ENCODE measurements around the gene SNX8.

SNX8 gene

GRCh38 chr7:2259480-2259879 is 54.8 kb downstream of the SNX8 start:
- DNase-seq, result no peak

DNA sequence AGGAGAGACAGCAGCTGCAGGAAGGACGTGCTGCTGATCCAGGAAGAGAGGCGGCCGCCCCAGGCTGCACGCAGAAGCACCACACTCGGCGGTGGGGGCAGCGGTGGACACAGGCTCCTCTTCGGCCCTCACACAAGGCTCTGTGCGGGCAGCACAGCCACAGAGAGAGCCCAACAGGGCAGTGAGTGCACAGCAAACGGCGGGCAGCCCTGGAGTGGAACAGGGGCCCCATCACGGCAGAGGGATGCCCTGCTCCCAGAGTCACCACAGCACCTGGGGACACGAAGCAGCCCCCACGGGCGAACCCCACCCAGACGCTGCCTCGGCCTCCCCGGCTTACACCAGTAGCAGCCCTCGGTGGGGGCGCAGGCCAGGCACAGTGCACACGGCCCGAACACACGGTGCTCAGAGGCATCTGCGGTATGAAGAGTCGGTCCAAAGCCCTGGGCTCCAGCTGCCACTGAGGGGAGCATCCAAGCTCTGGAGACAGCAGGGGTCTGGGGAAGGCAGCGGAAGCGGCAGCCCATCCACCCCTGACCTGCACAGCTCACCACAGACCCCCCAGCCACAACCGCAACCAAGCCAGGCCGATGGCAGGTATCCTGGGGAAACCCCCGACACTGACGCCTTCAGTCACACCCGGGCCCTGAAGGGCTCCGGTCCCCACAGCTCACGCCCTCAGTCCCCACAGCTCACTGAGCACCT is 55.4 kb downstream of the SNX8 start:
- DNase-seq, result no peak

DNA sequence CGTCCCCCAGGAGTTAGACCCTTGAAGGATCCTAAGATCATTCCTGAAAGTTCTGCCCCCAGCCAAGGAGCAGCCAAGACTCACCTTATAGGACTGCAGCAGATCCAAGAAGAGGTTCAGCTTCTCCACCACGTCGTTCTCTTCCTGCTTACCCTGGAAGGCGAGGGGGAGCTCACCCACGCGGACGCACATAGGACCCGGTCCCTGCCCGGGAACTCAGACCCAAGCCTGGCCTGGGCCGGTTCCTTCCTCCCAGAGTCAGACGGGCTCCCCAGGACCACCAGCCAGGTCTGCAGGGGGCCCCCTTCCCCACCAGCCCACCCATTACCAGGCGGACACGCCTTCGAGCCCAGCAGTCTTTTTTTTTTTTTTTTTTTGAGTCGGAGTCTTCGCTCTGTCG is 56.6 kb downstream of the SNX8 start:
- DNase-seq, result no peak

GRCh38 chr7:2257046-2257551 is 57.1 kb downstream of the SNX8 start:
- no peak for DNase-seq

DNA sequence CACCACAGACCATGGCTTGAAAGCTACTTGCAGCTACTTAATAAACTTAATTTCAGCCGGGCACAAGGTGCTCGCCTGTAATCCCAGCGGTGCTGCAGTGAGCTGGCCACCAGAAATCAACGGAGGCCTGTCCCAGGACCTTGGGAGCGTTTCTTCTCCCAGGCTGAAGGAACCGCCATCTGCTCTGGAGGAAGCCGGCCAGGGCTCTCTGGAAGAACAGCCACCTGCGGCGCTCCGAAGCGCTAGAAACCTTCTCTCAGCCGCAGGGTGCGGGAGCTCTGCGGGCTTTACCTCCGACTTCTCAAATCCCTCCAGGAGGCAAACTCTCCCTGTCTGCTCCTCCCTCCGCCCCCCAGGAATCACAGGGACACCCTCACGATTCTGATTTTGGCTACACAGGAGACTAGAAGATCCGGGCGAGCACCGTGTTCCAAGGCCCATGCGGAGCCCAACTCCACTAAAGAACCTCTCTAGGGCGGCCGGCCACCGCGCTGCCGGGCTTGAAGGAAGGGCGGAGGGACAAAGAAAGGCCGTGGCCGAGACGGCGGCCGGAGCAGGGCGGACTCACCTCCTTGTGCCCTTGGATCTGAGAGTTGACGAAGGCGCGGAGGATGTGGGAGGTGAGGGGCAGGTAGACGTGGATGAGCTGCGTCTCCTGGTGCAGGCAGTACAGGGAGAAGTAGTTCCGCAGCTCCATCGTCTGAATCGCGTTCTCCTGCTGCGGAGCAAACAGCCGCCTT is 57.8 kb downstream of the SNX8 start:
- no peak for DNase-seq

- no peak for DNase-seq
Measured at GRCh38 chr7:2255145-2256139, 58.8 kb downstream of the SNX8 start.

DNA sequence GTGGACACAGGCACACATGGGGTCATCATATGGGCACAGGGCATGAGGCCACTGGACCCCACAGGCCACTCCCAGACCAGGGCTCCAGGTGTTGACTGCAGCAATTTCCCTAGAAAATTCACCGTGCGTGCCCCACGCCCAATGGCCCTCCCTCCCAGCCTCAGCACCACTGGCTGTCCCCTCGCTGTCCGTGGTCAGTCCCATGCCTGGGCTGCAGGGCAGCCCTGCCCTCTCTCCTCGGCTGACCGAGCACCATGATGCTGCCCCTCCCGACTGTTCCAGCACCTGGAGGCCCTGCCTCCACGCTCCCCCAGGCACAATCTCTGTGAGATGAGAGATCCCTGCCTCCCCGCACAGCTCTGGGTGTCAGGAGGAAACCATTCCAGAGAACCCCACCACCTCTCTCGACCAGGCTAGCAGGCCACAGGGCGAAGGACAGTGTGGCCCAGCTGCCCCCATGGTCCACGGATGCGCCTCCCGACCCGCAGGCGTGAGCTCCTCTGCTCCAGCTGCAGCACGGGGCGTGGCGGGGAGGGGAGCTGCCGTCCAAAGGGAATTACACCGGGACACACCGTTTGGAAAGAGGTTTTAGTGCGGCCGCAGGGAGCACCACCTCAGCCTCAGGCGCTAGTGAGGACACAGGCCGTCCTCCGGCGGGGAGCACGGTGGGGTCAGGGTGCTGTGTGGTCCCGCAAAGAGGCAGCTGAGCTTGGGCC is 59.7 kb downstream of the SNX8 start:
- DNase-seq, result no peak

DNA sequence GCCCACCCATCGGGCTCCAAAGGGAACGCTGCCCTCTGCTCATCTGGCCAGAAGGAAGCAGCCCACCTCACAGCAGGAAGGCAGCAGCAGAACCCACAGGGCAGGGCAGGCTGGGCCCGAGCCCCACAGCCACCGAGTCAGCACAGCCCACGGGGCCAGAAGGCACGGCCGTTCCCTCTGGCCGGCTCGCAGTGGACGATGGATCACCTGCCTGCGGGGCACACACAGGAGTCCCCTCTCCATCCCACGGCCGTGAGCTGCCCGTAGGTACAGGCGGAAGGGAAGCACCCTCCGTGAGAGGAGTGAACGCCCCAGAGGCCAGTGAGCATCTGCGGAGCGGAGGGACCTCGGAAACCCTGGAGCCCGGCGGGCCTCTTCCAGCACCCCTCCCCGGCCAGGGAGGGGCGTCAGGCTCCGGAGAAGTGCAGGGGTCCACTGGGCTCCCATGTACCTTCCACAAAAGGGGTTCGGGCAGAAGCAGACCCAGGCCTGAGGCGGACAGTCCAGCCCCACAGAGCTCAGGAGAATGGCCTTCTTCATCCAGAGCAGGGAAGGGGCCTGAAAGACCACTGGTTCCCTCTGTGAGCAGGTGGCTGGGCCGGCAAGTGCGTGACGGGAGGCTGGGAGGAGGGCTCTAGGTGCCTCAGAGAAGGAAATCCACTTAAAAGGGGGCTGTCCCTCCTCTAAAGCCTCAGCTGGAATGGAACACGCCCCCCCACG is 60.6 kb downstream of the SNX8 start:
- DNase-seq, result no peak

DNA sequence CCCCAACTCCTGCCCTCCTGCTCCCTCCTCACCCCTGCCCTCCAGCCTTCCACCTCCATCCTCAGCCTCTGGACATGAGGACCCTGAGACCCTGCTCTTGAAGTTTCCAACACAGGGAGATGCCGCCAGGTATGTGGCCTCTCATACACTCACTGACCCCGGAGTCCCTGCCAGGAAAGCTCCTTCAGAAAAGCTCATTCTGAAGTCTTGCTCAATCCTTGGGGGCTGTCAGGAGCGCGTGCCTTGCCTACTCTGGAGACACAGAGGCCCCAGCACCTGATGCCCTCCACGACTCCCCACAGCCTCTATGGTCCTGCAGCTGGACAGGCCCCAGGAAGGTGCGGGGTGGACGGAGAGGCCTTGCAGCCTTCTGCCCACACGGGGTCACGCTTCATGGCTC is 61.2 kb downstream of the SNX8 start:
- no peak for DNase-seq

DNA sequence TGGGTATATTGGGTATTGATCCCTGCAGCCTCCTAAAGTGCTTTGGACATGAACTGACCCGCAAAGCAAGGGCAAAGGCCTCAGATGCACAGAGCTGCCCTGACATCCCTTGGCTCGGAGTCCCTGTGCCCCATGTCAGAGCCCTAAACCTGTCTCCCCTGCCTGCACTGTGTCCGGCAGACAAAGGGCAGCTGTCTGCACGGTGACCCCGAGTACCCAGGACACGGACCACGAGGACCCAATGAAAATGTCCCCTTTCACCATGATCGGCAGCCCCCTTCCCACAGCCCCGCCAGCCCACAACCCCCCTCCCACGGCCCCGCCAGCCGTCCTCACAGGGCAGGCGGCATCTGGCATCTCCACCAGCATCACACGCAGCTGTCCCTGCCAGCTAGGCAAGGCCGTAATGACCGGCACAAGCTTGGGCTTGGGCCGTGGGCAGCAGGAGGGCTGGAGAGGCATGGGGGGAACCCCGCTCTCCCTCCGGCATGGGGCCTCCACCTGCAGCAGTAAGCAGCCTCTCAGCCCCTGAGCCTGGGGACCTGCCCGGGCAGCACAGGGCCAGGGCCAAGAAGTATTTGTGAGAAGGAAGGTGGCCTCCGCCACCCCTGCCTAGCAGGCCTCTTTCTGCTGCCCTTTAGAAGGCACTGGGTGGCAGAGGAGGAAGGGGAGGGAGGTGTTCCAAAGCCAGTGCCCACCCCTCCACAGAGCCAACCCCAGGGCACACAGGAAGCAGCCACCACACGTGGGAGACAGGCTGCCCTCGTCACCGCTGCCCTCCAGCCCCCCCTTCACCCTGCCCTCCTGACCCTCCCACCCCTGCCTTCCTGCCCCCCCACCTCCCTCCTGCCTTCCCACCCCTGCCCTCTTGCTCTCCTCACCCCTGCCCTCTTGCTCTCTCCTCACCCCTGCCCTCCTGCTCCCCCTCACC is 62.1 kb downstream of the SNX8 start:
- DNase-seq, result no peak

DNA sequence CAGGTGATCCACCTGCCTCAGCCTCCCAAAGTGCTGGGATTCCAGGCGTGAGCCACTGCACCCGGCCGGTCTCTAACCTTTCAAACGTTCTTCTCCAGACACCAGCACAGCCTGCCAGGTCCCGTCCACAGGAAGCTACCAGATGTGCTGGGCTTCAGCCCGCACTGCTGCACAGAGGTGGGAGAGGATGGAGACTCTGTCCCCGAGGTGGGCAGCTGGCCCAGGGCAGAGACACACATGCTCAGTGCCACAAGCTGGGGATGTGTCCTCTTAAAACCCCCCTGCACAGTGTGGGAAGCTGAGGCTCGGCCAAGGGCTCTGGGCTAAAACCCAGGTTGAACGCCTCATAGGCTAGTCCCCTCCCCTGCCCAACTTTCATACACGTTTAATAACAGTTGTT is 62.9 kb downstream of the SNX8 start:
- no peak for DNase-seq

- no peak for DNase-seq
Measured at GRCh38 chr7:2249744-2250323, 64.4 kb downstream of the SNX8 start.

DNA sequence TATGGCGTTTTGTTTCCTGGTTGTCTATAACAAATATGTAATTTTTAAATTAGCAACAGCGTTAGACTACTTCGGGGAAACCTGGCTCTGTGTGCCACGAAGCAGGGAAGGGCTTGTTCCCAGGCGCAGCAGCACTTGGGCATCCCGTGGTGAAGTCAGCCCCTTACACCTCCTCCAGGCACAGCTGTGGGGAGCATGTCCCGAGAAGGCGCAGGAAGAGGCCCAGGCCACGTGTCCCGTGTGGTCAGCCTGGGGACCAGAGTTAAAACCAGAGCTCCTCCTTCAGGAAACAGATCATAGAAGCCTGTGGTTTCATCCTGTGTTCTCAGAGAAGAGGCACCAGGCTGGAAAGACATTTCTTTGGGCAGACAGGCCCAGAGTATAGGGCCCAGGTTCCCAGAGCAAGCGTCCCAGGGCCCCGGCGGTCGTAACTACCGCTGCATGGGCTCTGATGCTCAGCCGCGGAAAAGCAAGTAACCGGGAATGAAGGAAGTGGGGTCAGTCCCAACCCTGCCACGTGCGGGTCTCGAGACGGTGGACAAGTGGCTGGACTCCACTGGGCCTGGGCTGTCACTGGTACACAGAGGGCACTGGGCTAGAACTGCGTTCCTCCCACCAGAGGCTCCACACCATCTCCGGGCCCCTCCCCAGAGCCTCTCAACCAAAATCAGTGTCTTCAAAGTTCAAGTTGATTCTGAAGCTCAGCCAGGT is 65.1 kb downstream of the SNX8 start:
- no peak for DNase-seq

GRCh38 chr7:2247141-2247995 is 66.9 kb downstream of the SNX8 start:
- DNase-seq, result no peak

DNA sequence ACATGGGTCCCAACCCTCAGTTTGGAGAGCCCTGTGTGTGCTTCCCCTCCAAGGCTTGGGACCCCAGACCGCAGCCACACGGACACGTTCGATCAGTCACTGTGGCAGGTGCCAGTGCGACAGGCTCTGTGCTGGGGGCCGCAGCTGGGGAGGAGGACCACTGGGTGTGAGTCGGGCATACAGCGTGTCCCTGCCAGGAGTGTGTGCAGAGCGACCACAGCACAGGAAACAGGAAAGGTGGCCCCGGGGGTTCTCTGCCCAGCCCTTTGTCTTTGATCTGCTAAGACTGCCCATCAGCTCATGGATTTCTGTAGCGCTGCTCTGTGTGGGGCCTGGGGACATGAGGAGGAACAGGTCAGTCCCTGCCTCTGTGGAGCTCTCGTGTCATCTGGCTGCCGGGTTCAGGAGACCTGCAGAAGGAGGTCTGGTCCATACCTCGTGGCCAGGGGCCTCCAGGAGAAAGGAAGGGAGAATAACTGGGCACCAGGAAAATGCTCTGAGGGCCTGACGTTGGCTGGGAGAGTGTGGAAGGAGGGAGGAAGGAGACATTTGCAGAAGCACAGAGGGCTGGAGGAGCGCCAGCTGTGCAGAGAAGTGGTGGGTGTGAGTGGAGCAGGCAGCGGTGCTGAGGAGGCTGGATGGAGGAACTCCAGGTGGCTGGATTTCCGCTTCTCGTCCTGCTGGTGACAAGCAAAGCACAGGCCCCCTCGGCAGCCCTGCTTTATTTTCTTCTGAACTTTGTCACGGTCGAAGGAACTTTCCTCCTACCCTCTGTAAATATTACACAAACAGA is 68.2 kb downstream of the SNX8 start:
- DNase-seq, result no peak

GRCh38 chr7:2244404-2244995 is 69.7 kb downstream of the SNX8 start:
- no peak for DNase-seq

DNA sequence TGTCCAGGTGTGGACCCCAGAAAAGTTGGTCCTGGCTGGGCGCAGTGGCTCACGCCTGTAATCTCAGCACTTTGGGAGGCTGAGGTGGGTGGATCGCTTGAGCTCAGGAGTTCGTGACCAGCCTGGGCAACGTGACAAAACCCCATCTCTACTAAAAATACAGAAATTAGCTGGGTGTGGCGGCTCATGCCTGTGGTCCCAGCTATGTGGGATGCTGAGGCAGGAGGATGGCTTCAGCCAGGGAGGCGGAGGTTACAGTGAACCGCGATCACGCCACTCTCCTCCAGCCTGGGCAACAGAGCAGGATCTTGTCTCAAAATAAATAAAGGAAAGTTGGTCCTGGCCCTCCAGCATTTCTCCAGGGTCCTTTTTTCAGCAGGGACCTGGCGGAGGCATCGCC is 70.8 kb downstream of the SNX8 start:
- no peak for DNase-seq

Data from NCI-H1436 treated with DMSO at 0.1 percent for 48 hours (cell line).